Measurements from ENCODE around the gene PPP3CB. TPM values are rescaled to one million over a fixed set of nuclear protein-coding genes. Genes with fewer than 3 reads are reported as not detected.

PPP3CB gene
- total and polyA plus RNA-seq, 7 experiments from 2014 or later, result 6.2 to 44.5 (median 34.9) TPM

DNA sequence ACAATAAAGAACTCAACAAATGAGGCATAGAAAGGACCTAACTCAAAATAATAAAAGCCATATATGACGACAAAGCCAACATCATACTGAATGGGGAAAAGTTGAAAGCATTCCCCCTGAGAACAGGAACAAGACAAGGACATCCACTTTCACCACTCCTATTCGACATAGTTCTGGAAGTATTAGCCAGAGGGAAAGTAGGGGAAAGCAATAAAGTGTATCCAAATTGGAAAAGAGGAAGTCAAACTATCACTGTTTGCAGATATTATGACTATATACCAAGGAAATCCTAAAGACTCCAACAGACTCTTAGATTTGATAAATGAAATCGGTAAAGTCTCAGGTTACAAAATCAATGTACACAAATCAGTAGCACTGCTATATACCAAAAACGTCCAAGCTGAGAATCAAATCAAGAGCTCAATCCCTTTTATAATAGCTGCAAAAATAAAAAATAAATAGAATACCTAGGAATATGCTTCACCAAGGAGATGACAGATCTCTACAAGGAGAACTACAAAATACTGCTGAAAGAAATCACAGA is 86.8 kb downstream of the PPP3CB start:
- no peak overlapping the region for H3K27ac Mint-ChIP-seq
- Histone ChIP-seq H3K27ac (ENCODE audit: low read depth, low read length) (no peak overlapping the region), H3K4me3 (ENCODE audit: low read length) (no peak overlapping the region), H3K4me1 (ENCODE audit: control insufficient read depth in 2 of 2, insufficient read depth in 2 of 2, low read length in 2 of 2) (peaks cover 4 to 9% of the 10 kb centered on the region in 2 donors), H3K36me3 (ENCODE audit: control insufficient read depth in 2 of 3, insufficient read depth in 3 of 3, low read length in 3 of 3) (peaks cover 0 to 16% (median 3%) of the 10 kb centered on the region in 3 experiments), H3K27me3 (ENCODE audit: control insufficient read depth in 2 of 2, insufficient read depth in 2 of 2, low read length in 2 of 2) (no peaks in the 10 kb centered on the region), H3K9me3 (ENCODE audit: control insufficient read depth in 2 of 3, low read length in 3 of 3) (no peaks in the 10 kb centered on the region)
- DNase-seq (no peak), ATAC-seq (no peak)
- H3K36me3 Mint-ChIP-seq, result peaks cover 0 to 16% (median 7%) of the 10 kb centered on the region in 5 donors
- no peaks in the 10 kb centered on the region for H3K27me3 Mint-ChIP-seq
- H3K4me3 Mint-ChIP-seq, result peak overlapping the region in 5 of 10 donors; percentile 8 to 89 (median 42)
- peaks cover 38 to 82% (median 75%) of the 10 kb centered on the region in 7 donors for H3K4me1 Mint-ChIP-seq
- CTCF ChIA-PET, result no interaction called here
- POLR2A ChIA-PET, result interaction anchor here (0.6 kb wide), 1 partner anchor 158 kb away, joined by 4 read pairs; no protein-coding TSS in a partner anchor
- intact Hi-C loops (cut with micrococcal nuclease), result no loop called here
- H3K9me3 Mint-ChIP-seq, result peaks cover 0 to 2% (median 0%) of the 10 kb centered on the region in 11 donors

DNA sequence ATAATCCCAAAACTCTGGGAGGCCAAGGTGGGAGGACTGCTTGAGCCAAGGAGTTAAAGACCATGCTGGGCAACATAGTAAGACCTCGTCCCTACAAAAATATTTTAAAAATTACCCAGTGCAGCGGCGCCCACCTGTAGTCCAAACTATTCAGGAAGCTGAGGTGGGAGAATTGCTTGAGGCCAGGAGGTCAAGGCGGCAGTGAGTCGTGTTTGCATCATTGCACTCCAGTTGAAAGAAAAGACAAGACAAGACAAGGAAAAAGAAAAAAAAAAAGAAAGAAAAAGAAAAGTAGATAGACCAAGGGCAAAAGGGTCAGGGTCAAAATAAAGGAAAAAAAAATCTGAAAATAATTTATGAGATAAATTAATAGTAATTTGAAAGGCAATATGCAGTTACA is 87.8 kb downstream of the PPP3CB start:
- Mint-ChIP-seq H3K4me1 (peaks cover 40 to 82% (median 79%) of the 10 kb centered on the region in 7 donors), H3K36me3 (peaks cover 0 to 16% (median 7%) of the 10 kb centered on the region in 5 donors), H3K27ac (peak overlapping the region in 1 of 9 donors; percentile 4), H3K27me3 (no peaks in the 10 kb centered on the region), H3K9me3 (peaks cover 0 to 2% (median 0%) of the 10 kb centered on the region in 11 donors), H3K4me3 (peak overlapping the region in 2 of 10 donors; percentile 21 to 58)
- Histone ChIP-seq H3K27ac (ENCODE audit: low read depth, low read length) (no peak overlapping the region), H3K4me1 (ENCODE audit: control insufficient read depth in 2 of 2, insufficient read depth in 2 of 2, low read length in 2 of 2) (peaks cover 4 to 9% of the 10 kb centered on the region in 2 donors), H3K9me3 (ENCODE audit: control insufficient read depth in 2 of 3, low read length in 3 of 3) (no peaks in the 10 kb centered on the region), H3K27me3 (ENCODE audit: control insufficient read depth in 2 of 2, insufficient read depth in 2 of 2, low read length in 2 of 2) (no peaks in the 10 kb centered on the region), H3K4me3 (ENCODE audit: low read length) (no peak overlapping the region), H3K36me3 (ENCODE audit: control insufficient read depth in 2 of 3, insufficient read depth in 3 of 3, low read length in 3 of 3) (peaks cover 0 to 8% (median 3%) of the 10 kb centered on the region in 3 experiments)
- DNase-seq, result no peak
- intact Hi-C loops (cut with micrococcal nuclease), result no loop called here
- ATAC-seq, result no peak
- CTCF ChIA-PET, result no interaction called here
- POLR2A ChIA-PET, result no interaction called here

DNA sequence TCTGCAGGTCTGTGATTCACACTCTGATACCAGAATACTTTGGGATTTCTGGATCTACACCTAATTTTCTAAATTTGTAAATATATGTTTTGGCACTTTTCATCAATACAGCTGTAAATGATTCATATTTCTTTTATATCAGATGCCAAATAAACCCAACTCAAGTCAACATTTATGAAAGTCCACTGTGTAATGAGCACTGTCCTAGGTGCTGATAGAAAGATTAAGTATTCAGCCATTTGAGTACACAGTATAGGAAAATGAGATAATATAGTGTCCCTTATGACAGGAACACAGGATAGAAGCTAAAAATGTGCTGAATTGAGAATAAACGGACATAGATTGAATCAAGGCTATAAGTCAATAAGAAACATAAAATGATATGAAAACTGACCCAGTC is 88.3 kb downstream of the PPP3CB start:
- no peak for ATAC-seq
- Mint-ChIP-seq H3K27me3 (no peaks in the 10 kb centered on the region), H3K27ac (peak overlapping the region in 1 of 9 donors; percentile 76), H3K36me3 (peaks cover 0 to 16% (median 7%) of the 10 kb centered on the region in 5 donors), H3K4me3 (peak overlapping the region in 1 of 10 donors; percentile 58), H3K9me3 (peaks cover 0 to 2% (median 0%) of the 10 kb centered on the region in 11 donors), H3K4me1 (peaks cover 38 to 81% (median 79%) of the 10 kb centered on the region in 7 donors)
- Histone ChIP-seq H3K36me3 (ENCODE audit: control insufficient read depth in 2 of 3, insufficient read depth in 3 of 3, low read length in 3 of 3) (peaks cover 0 to 8% (median 3%) of the 10 kb centered on the region in 3 experiments), H3K27me3 (ENCODE audit: control insufficient read depth in 2 of 2, insufficient read depth in 2 of 2, low read length in 2 of 2) (no peaks in the 10 kb centered on the region), H3K4me1 (ENCODE audit: control insufficient read depth in 2 of 2, insufficient read depth in 2 of 2, low read length in 2 of 2) (peaks cover 4 to 6% of the 10 kb centered on the region in 2 donors), H3K9me3 (ENCODE audit: control insufficient read depth in 2 of 3, low read length in 3 of 3) (no peaks in the 10 kb centered on the region), H3K27ac (ENCODE audit: low read depth, low read length) (no peak overlapping the region), H3K4me3 (ENCODE audit: low read length) (no peak overlapping the region)
- intact Hi-C loops (cut with micrococcal nuclease), result no loop called here
- ChIA-PET CTCF (no interaction called here), POLR2A (interaction anchor here (0.5 to 0.7 kb wide), 2 partner anchors 92 to 695 kb away, joined by 3 to 5 read pairs; no protein-coding TSS in a partner anchor)
- DNase-seq, result no peak

DNA sequence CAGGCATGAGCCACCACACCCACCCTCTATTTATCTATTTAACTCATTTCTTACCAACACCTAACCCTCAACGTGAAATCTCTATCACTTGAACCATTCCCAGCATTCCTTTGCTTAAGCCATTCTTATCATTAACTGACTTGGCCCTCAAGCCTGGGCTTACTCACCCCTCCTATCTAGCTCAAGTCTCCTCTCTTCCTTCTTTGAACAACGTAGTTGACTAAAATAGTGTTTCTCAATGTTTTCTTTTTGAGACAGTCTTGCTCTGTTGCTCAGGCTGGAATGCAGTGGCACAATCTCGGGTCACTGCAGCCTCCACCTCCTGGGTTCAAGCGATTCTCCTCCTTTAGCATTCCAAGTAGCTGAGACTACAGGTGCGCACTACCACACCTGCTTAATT is 89.0 kb downstream of the PPP3CB start:
- DNase-seq (no peak), ATAC-seq (no peak)
- CTCF ChIA-PET, result no interaction called here
- intact Hi-C loops (cut with micrococcal nuclease), result no loop called here
- POLR2A ChIA-PET, result interaction anchor here (0.5 kb wide), 1 partner anchor 8 kb away, joined by 3 read pairs; no protein-coding TSS in a partner anchor
- peaks cover 4 to 6% of the 10 kb centered on the region in 2 donors for H3K4me1 ChIP-seq (ENCODE audit: control insufficient read depth in 2 of 2, insufficient read depth in 2 of 2, low read length in 2 of 2)
- Mint-ChIP-seq H3K36me3 (peaks cover 0 to 16% (median 7%) of the 10 kb centered on the region in 5 donors), H3K4me1 (peaks cover 38 to 76% (median 74%) of the 10 kb centered on the region in 7 donors), H3K9me3 (peaks cover 0 to 2% (median 0%) of the 10 kb centered on the region in 11 donors), H3K27me3 (no peaks in the 10 kb centered on the region), H3K27ac (peak overlapping the region in 1 of 9 donors; percentile 76), H3K4me3 (peak overlapping the region in 3 of 10 donors; percentile 7 to 53 (median 33))
- no peak overlapping the region for H3K4me3 ChIP-seq (ENCODE audit: low read length)
- no peaks in the 10 kb centered on the region for H3K27me3 ChIP-seq (ENCODE audit: control insufficient read depth in 2 of 2, insufficient read depth in 2 of 2, low read length in 2 of 2)
- no peaks in the 10 kb centered on the region for H3K9me3 ChIP-seq (ENCODE audit: control insufficient read depth in 2 of 3, low read length in 3 of 3)
- no peak overlapping the region for H3K27ac ChIP-seq (ENCODE audit: low read depth, low read length)
- H3K36me3 ChIP-seq (ENCODE audit: control insufficient read depth in 2 of 3, insufficient read depth in 3 of 3, low read length in 3 of 3), result peaks cover 0 to 8% (median 3%) of the 10 kb centered on the region in 3 experiments

DNA sequence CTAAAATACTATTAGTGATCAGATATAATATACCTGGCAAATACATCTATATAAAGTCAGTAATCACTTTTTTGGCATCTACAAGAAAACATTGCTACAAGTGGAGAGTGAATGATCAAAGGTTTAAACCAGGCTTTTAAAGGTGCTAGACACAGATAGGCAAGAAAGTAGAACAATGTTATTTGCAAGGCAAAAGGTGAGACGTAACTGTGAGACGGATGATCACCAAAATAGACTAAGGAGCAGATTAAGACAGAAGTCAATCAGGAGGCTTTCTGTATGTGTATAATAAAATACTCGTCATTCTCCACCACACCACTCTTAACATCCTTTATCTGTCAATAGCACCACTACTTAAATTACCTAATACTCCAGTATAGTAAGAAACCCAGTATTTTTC is 90.3 kb downstream of the PPP3CB start:
- peak overlapping the region in 1 of 9 donors; percentile 16 for H3K27ac Mint-ChIP-seq
- peaks cover 28 to 70% (median 61%) of the 10 kb centered on the region in 7 donors for H3K4me1 Mint-ChIP-seq
- peaks cover 0 to 8% (median 3%) of the 10 kb centered on the region in 3 experiments for H3K36me3 ChIP-seq (ENCODE audit: control insufficient read depth in 2 of 3, insufficient read depth in 3 of 3, low read length in 3 of 3)
- H3K27me3 Mint-ChIP-seq, result no peaks in the 10 kb centered on the region
- POLR2A ChIA-PET, result no interaction called here
- peak overlapping the region in 2 of 10 donors; percentile 5 to 29 for H3K4me3 Mint-ChIP-seq
- DNase-seq, result no peak
- no peak for ATAC-seq
- peaks cover 0 to 16% (median 9%) of the 10 kb centered on the region in 5 donors for H3K36me3 Mint-ChIP-seq
- H3K9me3 Mint-ChIP-seq, result no peaks in the 10 kb centered on the region
- CTCF ChIA-PET, result no interaction called here
- no peak overlapping the region for H3K4me3 ChIP-seq (ENCODE audit: low read length)
- no peaks in the 10 kb centered on the region for H3K9me3 ChIP-seq (ENCODE audit: control insufficient read depth in 2 of 3, low read length in 3 of 3)
- peaks cover 4 to 6% of the 10 kb centered on the region in 2 donors for H3K4me1 ChIP-seq (ENCODE audit: control insufficient read depth in 2 of 2, insufficient read depth in 2 of 2, low read length in 2 of 2)
- intact Hi-C loops (cut with micrococcal nuclease), result no loop called here
- no peaks in the 10 kb centered on the region for H3K27me3 ChIP-seq (ENCODE audit: control insufficient read depth in 2 of 2, insufficient read depth in 2 of 2, low read length in 2 of 2)
- no peak overlapping the region for H3K27ac ChIP-seq (ENCODE audit: low read depth, low read length)

DNA sequence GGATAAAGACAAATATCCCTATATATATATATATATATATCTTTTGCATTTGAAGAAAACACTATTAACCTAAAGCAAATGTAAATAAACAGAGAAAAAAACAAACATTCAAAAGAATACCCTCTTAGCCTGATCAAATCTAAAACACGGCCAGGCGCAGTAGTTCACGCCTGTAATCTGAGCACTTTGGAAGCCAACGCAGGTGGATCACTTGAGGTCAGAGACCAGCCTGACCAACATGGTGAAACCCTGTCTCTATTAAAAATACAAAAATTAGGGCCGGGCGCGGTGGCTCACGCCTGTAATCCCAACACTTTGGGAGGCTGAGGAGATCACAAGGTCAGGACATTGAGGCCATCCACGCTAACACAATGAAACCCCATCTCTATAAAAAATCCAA is 91.1 kb downstream of the PPP3CB start:
- Mint-ChIP-seq H3K4me1 (peaks cover 22 to 62% (median 53%) of the 10 kb centered on the region in 7 donors), H3K36me3 (peaks cover 0 to 16% (median 8%) of the 10 kb centered on the region in 5 donors), H3K27ac (no peak overlapping the region), H3K4me3 (no peak overlapping the region), H3K27me3 (no peaks in the 10 kb centered on the region), H3K9me3 (no peaks in the 10 kb centered on the region)
- H3K4me1 ChIP-seq (ENCODE audit: control insufficient read depth in 2 of 2, insufficient read depth in 2 of 2, low read length in 2 of 2), result peaks cover 3 to 4% of the 10 kb centered on the region in 2 donors
- H3K27ac ChIP-seq (ENCODE audit: low read depth, low read length), result no peak overlapping the region
- H3K4me3 ChIP-seq (ENCODE audit: low read length), result no peak overlapping the region
- ChIA-PET CTCF (no interaction called here), POLR2A (no interaction called here)
- DNase-seq (no peak), ATAC-seq (no peak)
- intact Hi-C loops (cut with micrococcal nuclease), result no loop called here
- H3K27me3 ChIP-seq (ENCODE audit: control insufficient read depth in 2 of 2, insufficient read depth in 2 of 2, low read length in 2 of 2), result no peaks in the 10 kb centered on the region
- H3K36me3 ChIP-seq (ENCODE audit: control insufficient read depth in 2 of 3, insufficient read depth in 3 of 3, low read length in 3 of 3), result peaks cover 0 to 11% (median 3%) of the 10 kb centered on the region in 3 experiments
- no peaks in the 10 kb centered on the region for H3K9me3 ChIP-seq (ENCODE audit: control insufficient read depth in 2 of 3, low read length in 3 of 3)

Data from naive thymus-derived CD4-positive, alpha-beta T cell (primary cell).